Measurements from ENCODE around the gene ELMOD1. TPM values are rescaled to one million over a fixed set of nuclear protein-coding genes. Genes with fewer than 3 reads are reported as not detected.

The ELMOD1 gene
- total RNA-seq, 3 donors from 2014 or later (not counting 1 experiment from before 2014, with no cell fraction given): not detected

DNA sequence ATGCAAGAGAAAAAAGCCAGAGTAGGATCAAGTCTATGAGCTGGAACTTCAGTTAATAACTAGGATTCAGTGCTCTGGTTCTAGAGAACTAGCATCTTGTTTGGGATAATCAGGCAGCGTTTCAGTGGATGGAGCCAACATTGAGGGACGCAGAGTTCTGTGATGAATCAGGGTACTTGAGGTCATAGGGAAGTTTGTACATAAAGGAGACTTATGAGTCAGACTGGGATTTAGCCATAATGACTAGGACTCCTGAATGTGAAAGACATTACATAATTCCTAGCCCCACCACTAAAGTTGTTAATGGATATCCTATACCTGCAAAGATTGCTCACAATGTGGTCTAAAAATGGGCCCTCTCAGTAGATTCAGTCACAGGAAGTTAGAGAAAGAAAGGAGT lies 114.1 kb downstream of the ELMOD1 start:
- Histone ChIP-seq H3K9me3 (ENCODE audit: control insufficient read depth, insufficient read depth, low read length) (no peaks in the 10 kb centered on the region), H3K27me3 (ENCODE audit: control insufficient read depth, insufficient read depth, low read length) (no peaks in the 10 kb centered on the region), H3K4me3 (ENCODE audit: low read length) (no peak overlapping the region), H3K4me1 (ENCODE audit: control insufficient read depth, insufficient read depth, low read length) (no peaks in the 10 kb centered on the region), H3K36me3 (ENCODE audit: control insufficient read depth, insufficient read depth, low read length) (no peaks in the 10 kb centered on the region), H3K27ac (ENCODE audit: low read length) (no peak overlapping the region)
- WGBS (ENCODE audit: insufficient coverage): 93% methylated on average over 2 of the region's 2 CpGs
- no peak overlapping the region for H3K4me3 Mint-ChIP-seq
- H3K4me1 Mint-ChIP-seq: no peaks in the 10 kb centered on the region
- peaks cover 16 to 22% of the 10 kb centered on the region in 2 donors for H3K27me3 Mint-ChIP-seq (ENCODE audit: low read depth in 2 of 2)
- no peak overlapping the region for H3K27ac Mint-ChIP-seq
- TF ChIP-seq, protein P1, sequence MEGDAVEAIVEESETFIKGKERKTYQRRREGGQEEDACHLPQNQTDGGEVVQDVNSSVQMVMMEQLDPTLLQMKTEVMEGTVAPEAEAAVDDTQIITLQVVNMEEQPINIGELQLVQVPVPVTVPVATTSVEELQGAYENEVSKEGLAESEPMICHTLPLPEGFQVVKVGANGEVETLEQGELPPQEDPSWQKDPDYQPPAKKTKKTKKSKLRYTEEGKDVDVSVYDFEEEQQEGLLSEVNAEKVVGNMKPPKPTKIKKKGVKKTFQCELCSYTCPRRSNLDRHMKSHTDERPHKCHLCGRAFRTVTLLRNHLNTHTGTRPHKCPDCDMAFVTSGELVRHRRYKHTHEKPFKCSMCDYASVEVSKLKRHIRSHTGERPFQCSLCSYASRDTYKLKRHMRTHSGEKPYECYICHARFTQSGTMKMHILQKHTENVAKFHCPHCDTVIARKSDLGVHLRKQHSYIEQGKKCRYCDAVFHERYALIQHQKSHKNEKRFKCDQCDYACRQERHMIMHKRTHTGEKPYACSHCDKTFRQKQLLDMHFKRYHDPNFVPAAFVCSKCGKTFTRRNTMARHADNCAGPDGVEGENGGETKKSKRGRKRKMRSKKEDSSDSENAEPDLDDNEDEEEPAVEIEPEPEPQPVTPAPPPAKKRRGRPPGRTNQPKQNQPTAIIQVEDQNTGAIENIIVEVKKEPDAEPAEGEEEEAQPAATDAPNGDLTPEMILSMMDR (IDR thresholded peaks at IDR 0.05): no peak
- intact Hi-C loops (cut with micrococcal nuclease): no loop called here
- ATAC-seq: no peak
- no peak for DNase-seq
- H3K9me3 Mint-ChIP-seq: no peaks in the 10 kb centered on the region
- H3K36me3 Mint-ChIP-seq: no peaks in the 10 kb centered on the region

GRCh38 chr11:107706531-107706930 lies 115.6 kb downstream of the ELMOD1 start:
- no peaks in the 10 kb centered on the region for H3K27me3 ChIP-seq (ENCODE audit: control insufficient read depth, insufficient read depth, low read length)
- no CpG with 5 or more reads among the region's 2 CpGs for WGBS (ENCODE audit: insufficient coverage)
- Mint-ChIP-seq H3K9me3 (no peaks in the 10 kb centered on the region), H3K4me1 (no peaks in the 10 kb centered on the region), H3K36me3 (no peaks in the 10 kb centered on the region), H3K27me3 (ENCODE audit: low read depth in 2 of 2) (peaks cover 16 to 20% of the 10 kb centered on the region in 2 donors), H3K27ac (no peak overlapping the region), H3K4me3 (no peak overlapping the region)
- H3K36me3 ChIP-seq (ENCODE audit: control insufficient read depth, insufficient read depth, low read length): no peaks in the 10 kb centered on the region
- H3K9me3 ChIP-seq (ENCODE audit: control insufficient read depth, insufficient read depth, low read length): no peaks in the 10 kb centered on the region
- TF ChIP-seq, protein P1 (IDR thresholded peaks at IDR 0.05): no peak
- ATAC-seq: no peak
- H3K27ac ChIP-seq (ENCODE audit: low read length): no peak overlapping the region
- DNase-seq: no peak
- H3K4me3 ChIP-seq (ENCODE audit: low read length): no peak overlapping the region
- intact Hi-C loops (cut with micrococcal nuclease): no loop called here
- H3K4me1 ChIP-seq (ENCODE audit: control insufficient read depth, insufficient read depth, low read length): no peaks in the 10 kb centered on the region

GRCh38 chr11:107707215-107707671 lies 116.3 kb downstream of the ELMOD1 start:
- WGBS (ENCODE audit: insufficient coverage): 83% methylated on average over 2 of the region's 3 CpGs
- TF ChIP-seq, protein P1 (IDR thresholded peaks at IDR 0.05): no peak
- Mint-ChIP-seq H3K4me1 (no peaks in the 10 kb centered on the region), H3K27ac (no peak overlapping the region), H3K4me3 (no peak overlapping the region), H3K9me3 (no peaks in the 10 kb centered on the region), H3K36me3 (no peaks in the 10 kb centered on the region), H3K27me3 (ENCODE audit: low read depth in 2 of 2) (peaks cover 16 to 20% of the 10 kb centered on the region in 2 donors)
- Histone ChIP-seq H3K27me3 (ENCODE audit: control insufficient read depth, insufficient read depth, low read length) (peaks cover 2% of the 10 kb centered on the region), H3K9me3 (ENCODE audit: control insufficient read depth, insufficient read depth, low read length) (no peaks in the 10 kb centered on the region), H3K4me1 (ENCODE audit: control insufficient read depth, insufficient read depth, low read length) (no peaks in the 10 kb centered on the region), H3K36me3 (ENCODE audit: control insufficient read depth, insufficient read depth, low read length) (no peaks in the 10 kb centered on the region), H3K27ac (ENCODE audit: low read length) (no peak overlapping the region), H3K4me3 (ENCODE audit: low read length) (no peak overlapping the region)
- DNase-seq: no peak
- intact Hi-C loops (cut with micrococcal nuclease): no loop called here
- no peak for ATAC-seq

DNA sequence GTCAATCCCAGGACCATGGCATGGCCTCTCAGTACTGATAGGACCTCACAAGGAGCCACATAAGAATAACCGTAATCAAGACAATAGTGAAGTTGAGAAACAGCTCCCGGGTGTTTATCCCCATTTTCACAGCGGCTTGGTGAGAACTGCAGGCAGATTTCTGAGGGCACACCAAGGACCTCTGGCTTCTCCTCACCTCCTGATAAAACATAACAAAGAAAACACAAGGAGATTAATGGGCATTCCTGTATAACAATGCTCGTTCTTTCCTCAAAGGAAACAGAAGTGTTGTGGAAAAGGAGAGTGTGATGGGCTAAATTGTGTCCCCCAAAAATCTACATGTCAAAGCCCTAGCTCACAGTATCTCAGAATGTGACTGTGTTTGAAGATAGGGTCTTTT lies 116.9 kb downstream of the ELMOD1 start:
- 47% methylated on average over 4 of the region's 4 CpGs for WGBS (ENCODE audit: insufficient coverage)
- no peaks in the 10 kb centered on the region for H3K9me3 Mint-ChIP-seq
- peaks cover 16 to 20% of the 10 kb centered on the region in 2 donors for H3K27me3 Mint-ChIP-seq (ENCODE audit: low read depth in 2 of 2)
- H3K36me3 Mint-ChIP-seq: no peaks in the 10 kb centered on the region
- no peak overlapping the region for H3K4me3 ChIP-seq (ENCODE audit: low read length)
- H3K36me3 ChIP-seq (ENCODE audit: control insufficient read depth, insufficient read depth, low read length): no peaks in the 10 kb centered on the region
- no peak overlapping the region for H3K27ac Mint-ChIP-seq
- TF ChIP-seq, protein P1 (IDR thresholded peaks at IDR 0.05): no peak
- no peak overlapping the region for H3K27ac ChIP-seq (ENCODE audit: low read length)
- no peaks in the 10 kb centered on the region for H3K4me1 ChIP-seq (ENCODE audit: control insufficient read depth, insufficient read depth, low read length)
- no peak for ATAC-seq
- H3K4me1 Mint-ChIP-seq: no peaks in the 10 kb centered on the region
- intact Hi-C loops (cut with micrococcal nuclease): no loop called here
- DNase-seq: no peak
- H3K4me3 Mint-ChIP-seq: no peak overlapping the region
- H3K9me3 ChIP-seq (ENCODE audit: control insufficient read depth, insufficient read depth, low read length): no peaks in the 10 kb centered on the region
- peaks cover 2% of the 10 kb centered on the region for H3K27me3 ChIP-seq (ENCODE audit: control insufficient read depth, insufficient read depth, low read length)
